RWPE1 (cell line): ENCODE data around the gene PANX2.

ENCODE experiments used
- CTCF ChIA-PET: fragments of 350-600 bp; sonication (Branson Sonifier 250); formaldehyde crosslinking; extraction: SDS; loops from one replicate; lab custom pipeline; 2021; lab: Yijun Ruan, JAX
- POLR2A ChIA-PET: fragments of 400-600 bp; formaldehyde crosslinking; extraction: SDS; loops from one replicate; lab custom pipeline; 2020; ENCODE audit warnings: antibody characterized with exemption; ENCODE audit not compliant: low non-redundant PET; lab: Yijun Ruan, JAX
- DNase-seq: peaks from one replicate; pipeline ENCODE4 v3.0.0; 2012; ENCODE audit warnings: low spot score
- H3K27ac ChIP-seq: fragments of 450-650 bp; 2 replicates; pipeline ENCODE4 v1.5.1; 2017
- CTCF ChIP-seq: fragments of 450-650 bp; conservative IDR thresholded peaks from 2 replicates; pipeline ENCODE4 v1.5.1; 2017; ENCODE audit warnings: low read depth, mild to moderate bottlenecking

The PANX2 gene

DNA sequence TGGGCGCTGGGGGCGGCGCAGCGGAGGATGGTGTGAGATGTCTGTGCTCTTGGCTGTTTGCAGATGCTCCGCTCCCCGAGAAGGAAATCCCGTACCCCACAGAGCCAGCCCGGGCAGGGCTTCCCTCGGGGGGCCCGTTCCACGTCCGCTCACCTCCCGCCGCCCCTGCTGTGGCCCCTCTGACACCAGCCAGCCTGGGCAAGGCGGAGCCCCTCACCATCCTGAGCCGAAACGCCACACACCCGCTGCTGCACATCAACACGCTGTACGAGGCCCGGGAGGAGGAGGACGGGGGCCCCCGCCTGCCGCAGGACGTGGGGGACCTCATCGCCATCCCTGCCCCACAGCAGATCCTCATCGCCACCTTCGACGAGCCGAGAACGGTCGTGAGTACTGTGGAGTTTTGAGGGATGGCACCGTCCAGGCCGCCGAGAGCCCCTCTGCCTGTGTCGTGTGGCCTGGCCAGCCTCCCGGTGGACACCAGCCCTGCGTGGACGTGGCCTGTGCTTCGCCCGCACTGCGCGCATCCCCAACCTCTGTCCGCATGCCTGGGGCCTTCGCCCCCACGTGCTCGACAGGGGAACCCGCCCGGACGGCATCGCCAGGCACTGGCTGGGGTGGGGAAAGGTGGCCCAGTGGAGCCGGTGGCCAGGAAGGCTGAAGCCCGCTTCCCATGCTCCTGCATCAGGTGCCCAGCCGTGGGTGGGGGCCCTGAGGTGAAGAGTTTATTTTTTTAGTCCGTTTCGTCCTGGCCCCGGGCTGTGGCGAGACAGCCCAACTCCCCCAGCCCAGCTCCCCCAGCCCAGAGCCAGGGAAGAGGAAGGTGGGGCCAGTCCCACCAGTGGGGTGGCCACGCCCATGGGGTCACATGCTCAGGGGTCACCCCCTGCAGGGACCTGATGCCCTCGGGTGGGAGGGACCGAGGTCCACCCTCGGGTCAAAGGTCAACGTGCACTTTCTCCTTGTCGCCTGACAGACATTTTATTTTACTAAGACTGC, 8.6 kb downstream of the PANX2 start:
- TF ChIP-seq CTCF = no peak
- POLR2A ChIA-PET = no interaction called here
- no peak for DNase-seq
- H3K27ac ChIP-seq = no peak overlapping the region
- CTCF ChIA-PET = no interaction called here

DNA sequence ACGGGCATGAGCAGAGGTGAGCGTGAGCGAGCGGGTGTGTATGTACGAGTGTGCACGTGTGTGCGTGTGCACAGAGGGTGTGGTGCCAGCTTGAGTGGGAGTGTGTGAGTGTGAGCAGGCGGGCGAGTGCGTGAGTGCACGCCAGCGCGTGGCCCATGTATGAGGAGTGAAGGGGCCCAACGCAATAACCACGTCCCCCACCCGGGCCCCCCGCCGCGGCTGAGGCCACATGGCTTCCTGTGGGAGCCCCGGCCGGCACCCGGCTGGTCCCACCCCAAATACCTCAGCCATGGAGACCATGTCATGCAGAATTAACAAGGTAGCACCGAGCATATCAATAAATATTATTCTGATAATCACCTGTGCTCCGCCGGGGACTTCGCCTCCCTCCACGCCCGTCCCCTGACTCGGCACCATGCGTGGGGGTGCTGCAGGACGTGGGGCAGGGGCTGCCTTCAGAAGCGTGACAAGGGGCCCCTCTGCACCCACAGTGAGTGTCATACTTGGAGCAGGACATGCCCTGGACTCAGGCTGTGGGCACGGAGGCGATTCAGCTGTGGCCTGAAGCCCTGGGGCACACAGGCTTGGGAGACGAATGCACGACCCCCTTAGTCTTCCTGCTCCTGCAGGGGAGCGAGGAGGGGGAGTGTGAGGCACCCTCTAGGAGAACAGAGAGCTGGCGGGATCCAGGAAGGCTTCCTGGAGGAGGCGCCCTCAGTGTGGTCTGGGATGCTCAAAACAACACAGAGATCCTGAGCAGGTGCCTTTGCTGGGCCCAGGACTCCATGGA, 9.6 kb downstream of the PANX2 start:
- no peak for TF ChIP-seq CTCF
- no peak for DNase-seq
- ChIA-PET POLR2A (no interaction called here), CTCF (no interaction called here)
- H3K27ac ChIP-seq = no peak overlapping the region

DNA sequence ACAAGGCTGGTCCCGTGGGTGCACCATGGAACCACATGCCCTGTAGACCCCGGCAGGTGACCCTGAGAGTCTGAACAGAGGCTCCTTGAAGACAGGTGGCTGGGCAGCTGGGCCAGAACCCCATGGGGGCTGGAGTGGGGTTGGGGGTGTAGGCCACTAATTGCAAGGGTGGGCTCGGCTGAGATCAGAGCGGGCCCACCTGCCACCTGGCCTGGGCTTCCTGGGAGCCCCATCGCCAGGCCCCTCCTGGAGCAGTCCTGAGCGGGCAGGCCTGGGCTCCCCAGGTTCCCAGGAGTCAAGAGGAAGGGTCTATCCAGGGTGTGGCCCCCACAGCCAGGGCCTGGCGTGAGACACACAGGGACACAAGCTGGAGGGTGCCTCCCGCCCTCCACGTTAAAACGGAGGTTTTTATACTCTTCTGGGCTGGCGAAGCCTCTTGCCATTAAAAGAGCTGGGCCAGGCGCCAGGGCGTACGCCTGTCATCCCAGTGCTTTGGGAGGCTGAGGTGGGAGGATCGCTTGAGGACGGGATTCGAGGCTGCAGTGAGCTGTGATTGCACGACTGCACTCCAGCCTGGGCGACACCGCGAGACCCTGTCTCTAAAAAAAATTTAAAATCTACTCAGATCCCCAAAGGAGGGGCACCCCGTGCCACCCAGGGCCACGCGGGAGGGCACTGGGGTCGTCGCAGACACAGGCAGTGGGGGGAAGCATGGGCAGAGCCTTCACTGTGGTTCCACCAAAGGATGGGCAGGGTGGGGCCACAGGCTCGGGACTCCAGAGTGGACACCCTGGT, 10.4 kb downstream of the PANX2 start:
- H3K27ac ChIP-seq = no peak overlapping the region
- CTCF ChIA-PET = interaction anchor here (0.9 kb wide), 1 partner anchor 32 kb away, joined by 3 read pairs; no protein-coding TSS in a partner anchor
- TF ChIP-seq CTCF = no peak
- POLR2A ChIA-PET = no interaction called here
- no peak for DNase-seq

DNA sequence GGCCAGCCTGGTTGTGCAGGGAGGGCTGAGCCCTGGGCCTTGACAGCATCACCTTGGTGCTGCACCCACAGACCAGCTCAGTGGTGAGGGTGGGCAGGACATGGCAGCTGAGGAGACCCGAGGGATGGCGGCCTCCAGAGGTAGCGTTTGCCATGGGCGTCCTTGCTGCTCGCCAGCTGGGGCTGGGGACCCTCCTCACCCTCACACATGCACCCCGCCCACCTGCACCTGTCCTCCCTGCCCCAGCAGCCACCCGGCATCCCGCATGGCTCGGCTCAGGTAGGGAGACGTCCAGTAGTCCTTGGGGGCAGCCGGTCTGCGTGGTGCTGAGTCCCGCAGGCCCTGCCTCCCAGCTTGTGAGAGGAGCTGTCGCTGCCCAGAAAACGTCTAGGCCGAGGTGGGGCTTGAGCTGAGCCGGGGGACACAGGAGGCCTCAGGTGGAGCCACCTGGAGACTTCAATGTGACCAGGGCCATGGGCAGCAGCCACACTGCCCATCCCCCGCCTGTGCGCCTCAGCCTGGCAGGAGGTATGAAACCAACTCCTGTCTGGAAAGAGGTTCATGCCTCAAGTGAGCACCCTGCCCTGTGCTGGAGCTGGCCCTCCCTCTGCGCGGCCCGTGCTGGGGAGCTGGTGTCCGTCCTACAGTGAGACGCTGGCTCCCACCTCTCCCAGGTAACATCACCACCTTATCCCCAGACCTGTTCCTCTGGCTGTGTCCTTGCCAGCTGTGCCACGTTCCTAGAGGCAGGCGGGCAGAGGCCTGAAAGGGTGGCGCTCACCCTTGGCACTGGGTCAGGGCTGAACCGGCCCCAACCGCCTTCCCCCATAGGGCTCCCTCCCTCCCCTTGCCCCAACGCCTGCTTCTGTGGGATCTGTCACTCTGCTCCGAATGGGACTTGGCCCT, 11.9 kb downstream of the PANX2 start:
- no peak for DNase-seq
- POLR2A ChIA-PET = no interaction called here
- TF ChIP-seq CTCF = no peak
- peak overlapping the region; percentile 62 for H3K27ac ChIP-seq
- CTCF ChIA-PET = interaction anchor here (0.6 to 0.8 kb wide), 2 partner anchors 34 to 149 kb away, joined by 3 read pairs; no protein-coding TSS in a partner anchor

DNA sequence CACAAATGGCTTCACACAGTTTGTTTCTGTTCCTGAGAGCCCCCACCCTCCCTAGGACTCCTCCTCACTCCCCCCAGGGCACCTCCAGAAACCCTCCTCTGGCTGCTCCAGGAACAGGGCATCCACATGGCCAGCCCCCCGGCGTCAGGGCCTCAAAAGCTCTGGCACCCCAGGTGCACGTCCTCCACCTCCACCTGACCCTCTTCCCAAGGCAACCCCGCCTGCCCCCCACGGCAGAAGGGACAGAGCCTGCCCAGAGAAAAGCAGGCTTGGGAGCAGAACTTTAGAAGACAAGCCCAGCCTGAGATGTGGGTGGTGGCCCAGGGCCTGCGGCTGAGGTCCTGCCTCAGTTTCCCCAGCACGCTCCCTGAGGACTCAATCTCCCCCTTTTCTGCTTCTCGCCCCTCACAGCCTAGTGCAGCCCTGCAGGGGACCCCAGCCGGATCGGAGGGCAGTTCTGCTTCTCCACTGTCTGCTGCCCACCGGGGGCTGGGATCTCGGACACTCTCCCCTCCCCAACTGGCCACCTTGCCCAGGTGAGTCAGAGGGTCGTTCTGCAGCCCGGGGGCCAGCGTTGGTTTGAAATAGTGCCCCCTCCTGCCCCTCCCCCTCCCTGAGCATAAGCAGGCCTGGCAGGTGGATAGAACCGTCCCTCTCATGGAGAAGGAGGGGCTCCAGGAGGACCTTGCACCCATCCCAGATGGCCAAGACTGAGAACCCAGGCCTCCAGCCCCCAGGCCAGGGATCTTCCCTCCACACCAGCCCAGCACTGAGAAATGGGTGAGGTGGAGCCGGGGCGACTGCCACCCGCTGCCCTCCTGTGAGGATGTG, 12.8 kb downstream of the PANX2 start:
- ChIA-PET CTCF (no interaction called here), POLR2A (no interaction called here)

More for the DNA sequence above, 12.8 kb downstream of the PANX2 start:
- H3K27ac ChIP-seq = peak overlapping the region; percentile 62
- TF ChIP-seq CTCF = no peak
- no peak for DNase-seq
